GM18867 (cell line): Measurements from ENCODE around the gene FLNC.

ENCODE experiments used
- ATAC-seq: cut with Tn5 transposase; IDR thresholded peaks from one replicate; pipeline ENCODE4 v1.9.1; 2021; ENCODE audit warnings: mild to moderate bottlenecking, moderate library complexity; ENCODE audit not compliant: unreplicated experiment

FLNC gene, protein sequence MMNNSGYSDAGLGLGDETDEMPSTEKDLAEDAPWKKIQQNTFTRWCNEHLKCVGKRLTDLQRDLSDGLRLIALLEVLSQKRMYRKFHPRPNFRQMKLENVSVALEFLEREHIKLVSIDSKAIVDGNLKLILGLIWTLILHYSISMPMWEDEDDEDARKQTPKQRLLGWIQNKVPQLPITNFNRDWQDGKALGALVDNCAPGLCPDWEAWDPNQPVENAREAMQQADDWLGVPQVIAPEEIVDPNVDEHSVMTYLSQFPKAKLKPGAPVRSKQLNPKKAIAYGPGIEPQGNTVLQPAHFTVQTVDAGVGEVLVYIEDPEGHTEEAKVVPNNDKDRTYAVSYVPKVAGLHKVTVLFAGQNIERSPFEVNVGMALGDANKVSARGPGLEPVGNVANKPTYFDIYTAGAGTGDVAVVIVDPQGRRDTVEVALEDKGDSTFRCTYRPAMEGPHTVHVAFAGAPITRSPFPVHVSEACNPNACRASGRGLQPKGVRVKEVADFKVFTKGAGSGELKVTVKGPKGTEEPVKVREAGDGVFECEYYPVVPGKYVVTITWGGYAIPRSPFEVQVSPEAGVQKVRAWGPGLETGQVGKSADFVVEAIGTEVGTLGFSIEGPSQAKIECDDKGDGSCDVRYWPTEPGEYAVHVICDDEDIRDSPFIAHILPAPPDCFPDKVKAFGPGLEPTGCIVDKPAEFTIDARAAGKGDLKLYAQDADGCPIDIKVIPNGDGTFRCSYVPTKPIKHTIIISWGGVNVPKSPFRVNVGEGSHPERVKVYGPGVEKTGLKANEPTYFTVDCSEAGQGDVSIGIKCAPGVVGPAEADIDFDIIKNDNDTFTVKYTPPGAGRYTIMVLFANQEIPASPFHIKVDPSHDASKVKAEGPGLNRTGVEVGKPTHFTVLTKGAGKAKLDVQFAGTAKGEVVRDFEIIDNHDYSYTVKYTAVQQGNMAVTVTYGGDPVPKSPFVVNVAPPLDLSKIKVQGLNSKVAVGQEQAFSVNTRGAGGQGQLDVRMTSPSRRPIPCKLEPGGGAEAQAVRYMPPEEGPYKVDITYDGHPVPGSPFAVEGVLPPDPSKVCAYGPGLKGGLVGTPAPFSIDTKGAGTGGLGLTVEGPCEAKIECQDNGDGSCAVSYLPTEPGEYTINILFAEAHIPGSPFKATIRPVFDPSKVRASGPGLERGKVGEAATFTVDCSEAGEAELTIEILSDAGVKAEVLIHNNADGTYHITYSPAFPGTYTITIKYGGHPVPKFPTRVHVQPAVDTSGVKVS (N-terminal part only)

DNA sequence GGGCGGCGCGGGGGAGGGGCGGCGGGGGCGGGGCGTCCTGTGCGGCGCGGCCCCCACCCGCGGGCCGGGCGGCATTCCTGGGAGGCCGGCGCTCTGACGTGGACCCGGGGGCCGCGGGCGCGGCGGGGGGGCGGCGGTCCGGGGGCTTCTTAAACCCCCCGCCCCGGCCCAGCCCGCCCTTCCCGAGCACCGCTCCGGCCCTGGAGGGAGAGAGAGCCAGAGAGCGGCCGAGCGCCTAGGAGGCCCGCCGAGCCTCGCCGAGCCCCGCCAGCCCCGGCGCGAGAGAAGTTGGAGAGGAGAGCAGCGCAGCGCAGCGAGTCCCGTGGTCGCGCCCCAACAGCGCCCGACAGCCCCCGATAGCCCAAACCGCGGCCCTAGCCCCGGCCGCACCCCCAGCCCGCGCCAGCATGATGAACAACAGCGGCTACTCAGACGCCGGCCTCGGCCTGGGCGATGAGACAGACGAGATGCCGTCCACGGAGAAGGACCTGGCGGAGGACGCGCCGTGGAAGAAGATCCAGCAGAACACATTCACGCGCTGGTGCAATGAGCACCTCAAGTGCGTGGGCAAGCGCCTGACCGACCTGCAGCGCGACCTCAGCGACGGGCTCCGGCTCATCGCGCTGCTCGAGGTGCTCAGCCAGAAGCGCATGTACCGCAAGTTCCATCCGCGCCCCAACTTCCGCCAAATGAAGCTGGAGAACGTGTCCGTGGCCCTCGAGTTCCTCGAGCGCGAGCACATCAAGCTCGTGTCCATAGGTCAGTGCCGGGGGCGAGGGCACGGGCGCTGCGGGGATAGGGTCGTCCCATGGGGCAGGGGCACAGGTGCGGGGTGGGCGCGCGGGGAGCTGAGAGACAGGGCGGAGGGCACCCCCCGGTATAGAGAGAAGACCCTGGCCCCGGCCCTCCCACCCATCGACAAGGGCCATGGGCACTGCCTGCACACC, at the start of gene FLNC:
Gene FLNC (plus strand): TSS at position 176 of the 947 bp plus-strand sequence. CDS start 232 bp downstream, at position 408.
- no peak for ATAC-seq

DNA sequence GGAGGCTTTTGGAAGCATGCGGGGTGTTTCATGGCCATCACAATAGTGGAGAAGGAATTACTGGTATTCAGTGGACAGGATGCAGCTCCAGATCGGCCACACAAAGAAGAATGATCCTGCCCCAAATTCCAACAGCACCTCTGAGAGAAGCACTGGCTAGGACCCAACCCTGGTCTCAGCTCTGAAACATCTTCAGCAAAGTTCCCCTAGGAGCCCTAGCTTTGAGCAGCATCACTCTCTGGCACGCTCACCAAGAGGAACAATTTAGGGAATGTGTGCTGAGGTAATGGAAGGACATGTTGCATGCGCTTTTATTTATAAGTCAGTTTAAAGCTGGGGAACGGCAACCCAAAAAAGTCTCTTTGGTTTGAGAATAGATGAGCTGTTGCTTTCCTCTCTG, 49.1 kb upstream of the FLNC start:
- ATAC-seq = no peak

DNA sequence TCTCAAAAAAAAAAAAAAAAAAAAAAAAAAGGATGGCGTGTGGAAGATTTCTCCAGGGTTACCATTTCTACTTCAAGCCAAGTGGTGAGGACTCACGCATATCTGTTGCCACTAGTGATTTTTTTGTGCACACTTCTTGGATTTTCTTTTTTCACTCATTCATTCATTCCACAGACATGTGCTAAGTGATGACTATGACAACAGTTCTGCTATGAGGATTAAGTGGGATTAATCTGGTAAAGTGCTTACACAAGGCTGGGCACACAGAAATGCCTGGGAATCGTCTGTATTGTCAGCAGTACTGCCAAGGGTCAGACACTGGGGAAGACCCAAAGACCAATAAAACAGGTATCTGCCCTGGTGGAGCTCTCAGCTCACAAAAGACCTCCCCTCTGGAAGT, 48.4 kb upstream of the FLNC start:
- no peak for ATAC-seq

DNA sequence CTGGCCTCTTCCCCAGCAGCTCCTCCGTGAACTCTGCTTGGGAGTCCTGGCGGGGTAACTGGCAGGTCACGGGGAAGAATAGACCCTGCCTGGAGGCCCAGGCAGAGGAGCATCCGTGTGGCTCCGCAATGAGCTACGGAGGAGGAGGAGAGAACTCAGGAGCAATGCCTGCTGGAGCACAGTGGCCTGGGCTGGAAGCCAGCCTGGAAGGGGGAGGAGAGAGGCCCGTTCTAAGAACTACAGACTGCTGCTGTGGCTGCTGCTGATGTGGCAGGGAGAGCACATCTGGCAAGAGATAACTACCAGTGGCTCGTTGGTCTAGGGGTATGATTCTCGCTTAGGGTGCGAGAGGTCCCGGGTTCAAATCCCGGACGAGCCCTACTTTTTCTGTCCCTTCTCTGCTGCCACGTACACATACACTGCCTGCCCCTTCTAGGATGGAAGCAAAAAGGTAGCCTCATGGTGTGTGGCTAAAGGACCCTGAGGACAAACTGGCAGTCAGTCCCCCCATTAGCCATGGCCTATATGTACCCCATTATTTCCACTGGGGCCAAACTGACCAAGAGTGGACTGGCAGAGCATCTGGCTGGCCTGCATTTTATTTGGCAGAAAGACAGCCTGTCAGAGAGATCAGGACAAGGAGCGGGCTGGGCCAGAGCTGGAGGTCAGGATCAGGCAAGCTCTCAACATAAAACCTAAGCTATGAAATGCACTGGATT, 46.9 kb upstream of the FLNC start:
- ATAC-seq = no peak

DNA sequence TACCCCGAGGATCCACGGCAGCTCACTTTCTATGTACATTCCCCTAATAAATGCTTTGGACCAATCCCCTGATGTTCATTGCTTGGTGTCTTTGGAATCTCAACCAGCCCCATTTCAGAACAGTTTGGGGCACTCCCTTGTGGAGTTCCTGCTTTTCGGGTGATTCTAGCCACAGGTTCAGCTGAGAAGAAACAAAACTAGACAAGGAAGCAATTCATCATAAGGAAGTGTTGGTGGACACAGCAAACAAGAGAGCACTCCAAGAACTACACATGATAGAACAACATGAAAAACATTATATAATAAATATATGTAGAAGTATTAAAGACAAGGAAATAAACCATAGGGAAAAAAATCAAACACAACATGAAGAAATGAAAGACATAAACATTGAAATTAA, 44.5 kb upstream of the FLNC start:
- ATAC-seq = no peak

DNA sequence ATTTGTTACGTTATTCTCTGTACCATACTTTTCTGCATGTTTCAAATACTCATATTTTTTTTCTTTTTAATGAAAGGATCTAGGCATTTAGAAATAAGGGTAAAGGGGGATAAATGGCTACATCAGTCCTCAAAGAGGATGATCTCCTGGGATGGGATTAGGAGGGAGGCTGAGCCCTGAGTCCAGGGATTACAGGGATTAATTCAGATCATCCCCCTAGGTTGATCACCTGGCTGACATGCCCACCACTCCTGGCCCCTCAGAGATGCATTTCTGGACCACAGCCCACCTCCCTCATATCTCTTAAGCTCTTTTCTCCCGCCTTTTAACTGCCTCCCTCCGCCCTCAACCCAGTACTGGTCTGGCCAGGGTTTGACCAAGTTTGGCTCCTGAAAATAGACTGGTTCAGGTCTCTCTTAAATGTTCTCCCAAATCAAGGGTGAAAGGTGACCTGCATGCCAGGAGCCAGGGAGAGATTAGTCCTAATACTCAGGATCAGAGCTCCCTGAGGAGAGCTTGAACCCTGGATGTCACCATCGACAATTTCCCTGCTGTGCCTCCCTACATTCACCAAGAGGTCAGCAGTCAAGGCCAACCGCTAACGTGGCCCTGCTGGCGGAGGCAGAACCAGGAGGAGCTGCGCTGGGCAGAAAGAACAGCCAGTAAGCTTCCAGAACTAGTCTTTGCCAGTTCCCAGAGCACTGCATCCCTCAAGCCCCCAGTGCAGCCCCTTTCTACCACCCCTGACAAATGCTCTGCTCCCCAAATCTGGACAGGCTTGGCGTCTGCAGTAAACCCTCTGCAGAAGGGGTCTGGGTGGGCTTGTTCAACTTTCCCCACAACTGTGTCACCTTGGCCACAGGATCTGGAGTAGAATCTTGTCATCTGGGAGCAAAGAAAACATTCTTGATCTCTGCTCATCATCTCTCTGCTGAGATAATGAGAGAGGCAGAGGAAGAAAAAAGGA, 41.5 kb upstream of the FLNC start:
- ATAC-seq = no peak

DNA sequence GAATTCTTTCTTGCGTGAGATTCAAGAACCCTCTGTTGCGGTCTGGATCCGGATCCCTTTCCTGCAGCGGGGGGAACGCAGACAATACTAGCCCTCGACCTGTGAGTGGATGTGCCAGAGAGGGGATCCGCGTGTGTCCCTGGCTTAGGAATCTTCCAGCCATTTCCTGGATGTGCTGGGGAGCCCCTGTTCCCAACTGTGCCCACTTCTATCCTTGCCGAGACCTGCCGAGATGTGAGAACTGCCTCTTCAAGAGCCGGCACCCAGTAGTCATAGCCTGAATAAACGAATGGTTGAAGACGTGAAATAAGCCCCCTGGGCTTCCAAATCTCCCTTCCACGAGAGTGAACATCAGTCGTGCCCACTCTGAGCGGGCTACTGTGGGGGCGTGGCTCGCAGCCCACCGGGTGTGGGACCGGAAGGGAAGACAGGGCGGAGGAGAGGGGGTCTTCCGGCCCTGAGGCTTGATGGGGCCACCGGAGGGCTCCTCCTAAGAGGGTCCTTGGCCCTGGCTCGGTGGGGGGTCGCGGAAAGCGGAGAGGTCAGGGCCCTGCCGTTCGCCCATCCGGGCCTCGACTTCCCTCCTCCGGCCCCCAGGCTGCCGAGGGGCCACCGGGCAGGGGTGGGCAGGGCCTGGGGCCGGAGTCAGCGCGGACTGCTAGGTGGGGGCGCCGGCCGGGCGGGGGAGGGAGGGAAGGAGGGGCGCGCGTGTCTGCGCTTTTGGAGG, 39.7 kb upstream of the FLNC start:
- peak; percentile 20 for ATAC-seq

DNA sequence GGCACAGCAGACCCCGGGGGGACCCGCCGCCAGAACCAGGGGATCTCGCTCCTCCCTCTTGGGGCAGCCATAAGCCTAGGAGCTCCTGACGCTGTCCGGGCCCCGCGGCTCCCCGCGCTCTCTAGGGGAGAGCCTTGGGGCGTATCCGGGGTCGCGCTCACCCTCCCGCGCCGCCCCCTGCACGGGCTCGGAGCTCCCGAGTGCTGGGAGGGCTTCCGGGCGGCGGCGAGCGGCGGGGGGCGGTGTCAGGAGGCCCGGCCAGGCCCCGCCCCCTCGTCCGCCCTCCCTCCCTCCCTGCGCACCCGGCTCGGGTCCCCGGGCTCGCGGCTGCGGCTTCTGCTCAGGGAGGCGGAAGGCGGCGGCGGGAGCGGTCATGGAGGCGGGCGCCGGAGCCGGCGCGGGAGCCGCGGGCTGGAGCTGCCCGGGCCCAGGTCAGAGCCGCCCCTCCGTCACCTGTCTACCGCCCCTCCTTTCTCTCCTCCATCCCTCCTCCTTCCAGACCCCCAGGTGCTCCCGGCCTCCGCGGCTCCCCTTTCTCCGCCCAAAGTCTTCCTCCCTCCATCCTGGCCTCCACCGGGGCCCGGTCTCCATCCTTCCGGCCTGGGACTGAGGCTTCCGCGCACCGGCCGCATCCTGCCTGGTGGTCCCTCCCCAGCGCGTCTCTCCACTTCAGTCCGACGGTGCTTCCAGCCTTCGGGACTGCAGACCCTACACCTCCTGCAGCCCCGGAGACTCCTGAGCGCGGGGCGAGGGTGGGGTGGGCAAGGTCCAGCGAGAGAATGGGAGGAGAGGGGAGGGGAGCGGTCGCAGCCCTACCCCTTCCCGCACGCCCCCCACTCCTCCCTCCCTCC, 38.9 kb upstream of the FLNC start, which contains the start of gene CCDC136:
Gene CCDC136 (plus strand): TSS at position 848 of the 851 bp plus-strand sequence. CDS start 444 bp downstream, outside the sequence.
- peak; percentile 85 for ATAC-seq

DNA sequence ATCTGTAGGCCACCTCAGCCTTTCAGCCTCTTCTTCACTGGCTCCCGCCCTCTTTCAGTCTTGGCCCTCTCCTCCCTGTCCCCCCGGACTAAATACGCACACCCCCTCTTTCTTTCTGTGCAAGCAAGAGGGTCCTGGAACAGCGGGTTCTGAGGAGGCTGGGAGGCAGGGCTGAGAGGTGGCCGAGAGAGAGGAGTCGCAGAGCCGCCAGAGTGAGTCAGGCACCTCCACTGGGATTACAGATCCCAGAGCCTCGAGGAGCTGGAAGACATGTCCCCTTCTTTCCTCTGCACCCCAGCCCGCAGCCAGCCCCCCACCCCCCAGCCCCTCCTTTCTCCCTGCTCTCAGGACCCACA, 38.3 kb upstream of the FLNC start:
- no peak for ATAC-seq

DNA sequence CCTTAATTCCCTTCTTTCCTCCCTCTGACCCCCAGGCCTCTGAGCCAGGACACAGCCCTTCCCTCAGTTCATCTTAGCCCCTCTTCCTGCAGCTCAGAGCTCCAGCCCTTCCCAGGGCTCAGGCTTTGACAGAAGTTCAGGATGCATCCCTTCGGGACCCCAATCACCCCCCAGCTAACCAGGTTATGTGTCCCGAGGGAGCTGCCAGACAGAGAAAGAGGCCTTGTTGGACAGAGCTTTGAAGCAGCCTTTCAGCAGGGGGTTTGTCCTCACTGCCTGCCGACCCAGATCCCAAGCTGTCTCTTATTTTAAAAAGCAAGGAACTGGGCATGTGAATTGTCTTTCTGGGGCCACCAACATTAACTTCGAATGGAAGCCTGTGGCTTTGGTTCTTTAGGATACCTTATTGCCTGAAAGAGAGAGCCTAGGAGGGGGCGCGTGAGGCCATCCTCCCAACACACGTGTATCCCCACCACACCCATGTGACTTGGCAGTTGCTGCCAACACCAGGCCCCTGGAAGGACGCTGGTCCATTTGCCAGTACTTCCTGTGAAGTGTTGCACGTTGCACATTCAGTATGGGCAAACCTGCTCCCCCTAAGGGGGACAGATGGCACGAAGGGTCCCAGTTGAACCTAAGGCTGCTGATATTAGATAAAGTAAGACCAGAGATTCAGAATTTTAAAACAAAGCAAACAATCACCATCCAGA, 37.6 kb upstream of the FLNC start:
- no peak for ATAC-seq

DNA sequence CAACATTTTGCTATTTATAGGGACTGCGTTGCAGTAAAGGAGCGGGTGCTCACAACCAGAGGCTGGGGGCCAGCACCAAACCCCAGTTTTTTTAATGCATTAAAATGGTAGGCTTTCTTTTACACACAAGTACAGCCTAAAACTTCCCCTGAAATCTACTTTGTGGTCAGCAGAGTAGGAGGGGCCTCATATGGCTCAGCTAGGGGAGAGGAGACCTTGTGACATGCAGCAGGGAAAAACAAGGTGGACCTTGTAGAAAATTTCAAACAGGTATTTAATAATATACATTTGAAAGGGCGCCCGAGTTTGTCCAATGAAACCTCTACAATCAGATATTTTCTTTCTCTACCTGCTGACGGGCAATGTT, 37.0 kb upstream of the FLNC start:
- no peak for ATAC-seq

DNA sequence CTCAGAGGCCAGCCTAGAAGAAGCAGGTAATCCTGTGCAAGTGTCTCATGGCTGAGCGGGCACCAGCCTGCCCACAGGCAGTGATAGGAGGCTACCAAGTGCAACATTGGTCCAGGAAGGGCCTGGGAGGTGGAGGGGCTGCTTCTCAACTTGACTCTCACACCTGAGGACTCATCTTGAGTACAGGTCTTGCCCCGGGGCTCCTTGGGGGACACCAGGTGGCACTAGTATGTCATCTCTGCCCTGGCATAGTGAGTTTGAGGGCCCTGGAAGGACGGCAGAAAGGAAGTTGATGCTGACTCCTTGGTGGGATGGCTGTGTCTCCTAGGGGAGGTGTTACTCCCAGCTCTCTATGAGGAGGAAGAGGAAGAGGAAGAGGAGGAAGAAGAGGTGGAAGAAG, 36.2 kb upstream of the FLNC start:
- no peak for ATAC-seq

DNA sequence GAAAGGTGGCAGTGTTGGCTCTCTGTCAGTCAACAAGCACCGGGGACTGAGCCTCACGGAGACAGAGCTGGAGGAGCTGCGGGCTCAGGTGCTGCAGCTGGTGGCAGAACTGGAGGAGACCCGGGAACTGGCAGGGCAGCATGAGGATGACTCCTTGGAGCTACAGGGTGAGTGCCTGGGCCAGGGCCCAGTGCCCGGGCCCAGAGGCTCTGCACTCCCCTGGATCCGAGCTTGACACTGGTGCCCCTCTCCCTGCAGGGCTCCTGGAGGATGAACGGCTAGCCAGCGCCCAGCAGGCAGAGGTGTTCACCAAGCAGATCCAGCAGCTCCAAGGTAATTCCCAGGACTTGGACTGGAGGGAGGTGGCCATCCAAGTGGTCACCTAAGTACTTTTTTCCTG, 35.8 kb upstream of the FLNC start:
- ATAC-seq = no peak

DNA sequence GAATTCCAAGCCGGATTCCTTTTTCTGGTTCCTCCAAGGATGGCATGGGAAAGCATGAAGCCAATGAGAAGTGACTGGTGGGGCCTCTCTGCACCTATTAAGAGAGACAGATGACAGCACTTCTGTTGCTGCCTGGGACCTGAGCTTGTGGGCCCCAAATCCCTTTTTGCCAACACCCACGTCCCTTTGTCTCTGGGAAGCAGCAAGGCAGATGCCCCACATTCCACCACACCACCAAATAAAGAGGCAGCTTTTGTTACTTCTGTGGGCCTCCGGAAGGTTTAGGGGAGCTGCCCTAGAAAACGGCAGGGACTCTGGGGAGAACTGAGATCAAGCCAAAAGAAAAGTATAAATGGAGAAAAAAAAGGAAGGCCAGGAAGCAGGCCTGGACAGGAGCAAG, 35.1 kb upstream of the FLNC start:
- ATAC-seq = no peak

DNA sequence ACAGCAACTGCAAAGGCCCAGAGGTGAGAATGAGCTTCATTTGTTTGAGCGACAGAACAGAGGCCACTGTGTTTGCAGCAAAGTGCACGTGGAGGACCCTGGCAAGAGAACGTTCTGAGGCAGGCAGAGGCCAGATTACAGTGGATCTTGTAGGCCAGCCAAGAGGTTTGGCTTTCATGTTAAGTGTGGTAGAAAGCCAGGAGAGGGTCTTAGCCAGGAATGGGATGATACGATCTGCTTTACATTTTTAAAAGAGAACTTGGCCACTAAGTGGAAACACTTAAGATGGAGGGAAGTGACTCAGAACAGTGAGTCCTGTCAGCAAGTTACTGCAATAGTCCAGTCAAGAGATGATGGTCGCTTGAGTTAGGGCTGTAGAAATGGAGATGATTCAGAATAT, 33.9 kb upstream of the FLNC start:
- ATAC-seq = no peak

DNA sequence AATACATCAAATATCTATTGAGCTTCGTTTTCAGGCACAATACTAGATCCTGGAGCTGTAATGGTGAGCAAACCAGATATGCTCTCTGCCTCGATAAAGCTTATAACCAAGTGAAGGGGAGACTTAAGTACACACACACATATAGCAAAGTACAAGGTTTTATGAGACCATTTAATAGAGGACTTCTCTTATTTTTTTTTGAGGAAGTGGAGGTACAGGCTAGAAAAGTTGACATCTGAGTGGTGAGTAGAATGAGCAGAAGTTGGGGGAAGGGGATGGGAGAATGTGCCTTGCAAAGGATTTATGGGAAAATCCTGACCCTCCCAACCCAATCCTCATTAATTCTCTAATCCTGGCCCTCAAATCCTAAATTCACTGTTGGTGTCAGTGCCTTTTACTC, 30.8 kb upstream of the FLNC start:
- no peak for ATAC-seq
